Measurements from ENCODE around the gene MEG3. TPM values are rescaled to one million over a fixed set of nuclear protein-coding genes. Genes with fewer than 3 reads are reported as not detected.

Gene MEG3
- total and polyA plus RNA-seq, 2 donors (not counting 3 experiments of a cell fraction or from before 2014, with no cell fraction given) = 378 to 508 TPM

- intact Hi-C loops (cut with micrococcal nuclease) (loop anchor here (1.0 to 2.0 kb wide), 4 partner anchors 50 to 777 kb away; no protein-coding TSS in a partner anchor), dilution Hi-C loops (cut with MboI; ENCODE audit: extremely low pct_ligation_motif_present, low sequenced_read_pairs) (no loop called here)
- Histone ChIP-seq H2AFZ (ENCODE audit: low read depth, low read length) (no peak overlapping the region), H3K36me3 (ENCODE audit: control insufficient read depth in 2 of 2, extremely low read depth in 1 of 2, insufficient read depth in 2 of 2, low read length in 2 of 2) (peaks cover 0 to 6% of the 10 kb centered on the region in 2 experiments), H3K4me1 (ENCODE audit: control insufficient read depth, extremely low read depth, insufficient read depth, low read length) (no peaks in the 10 kb centered on the region), H3K27ac (ENCODE audit: insufficient read depth, low read depth, low read length) (no peak overlapping the region), H3K9me3 (replicated peaks; ENCODE audit: control insufficient read depth, insufficient read depth, low read length) (no peaks in the 10 kb centered on the region), H3K9me1 (replicated peaks; ENCODE audit: control insufficient read depth, extremely low read depth, insufficient read depth, low read length) (no peaks in the 10 kb centered on the region), H3K27me3 (ENCODE audit: control insufficient read depth in 2 of 2, insufficient read depth in 2 of 2, low read length in 2 of 2) (no peaks in the 10 kb centered on the region), H3K4me3 (replicated peaks in 1 of 3; ENCODE audit: insufficient read depth in 1 of 3, low read depth in 1 of 3, low read length in 3 of 3) (no peak overlapping the region), H3K4me2 (ENCODE audit: insufficient read depth, low read length) (no peak overlapping the region), H3K79me2 (ENCODE audit: control insufficient read depth, insufficient read depth, low read length) (peaks cover 6% of the 10 kb centered on the region), H3K9ac (replicated peaks; ENCODE audit: extremely low read depth, insufficient read depth, low read length) (no peak overlapping the region), H4K20me1 (replicated peaks; ENCODE audit: control insufficient read depth, extremely low read depth, insufficient read depth, low read length) (no peaks in the 10 kb centered on the region)
- POLR2A ChIA-PET = no interaction called here
- DNase-seq (ENCODE audit: low read depth, low spot score) (peak; percentile 32), FAIRE-seq (peak; percentile 12)
- CTCF ChIA-PET = interaction anchor here (0.6 to 2.8 kb wide), 13 partner anchors 9 to 466 kb away, joined by 3 to 46 read pairs (median 4); no protein-coding TSS in a partner anchor
- TF ChIP-seq JUN (IDR thresholded peaks at IDR 0.05; ENCODE audit: borderline replicate concordance, insufficient read depth, insufficient read length, low read depth) (no peak), CTCF (IDR thresholded peaks at IDR 0.05; ENCODE audit: extremely low read depth in 1 of 2, insufficient read depth in 1 of 2, low read depth in 1 of 2, low read length in 2 of 2) (peak; percentile 71 to 85)
- BruUV-seq (replicated peaks) = no TSS peak
These were observed 25.1 kb downstream of the MEG3 start for GRCh38 chr14:100850841-100851585.

DNA sequence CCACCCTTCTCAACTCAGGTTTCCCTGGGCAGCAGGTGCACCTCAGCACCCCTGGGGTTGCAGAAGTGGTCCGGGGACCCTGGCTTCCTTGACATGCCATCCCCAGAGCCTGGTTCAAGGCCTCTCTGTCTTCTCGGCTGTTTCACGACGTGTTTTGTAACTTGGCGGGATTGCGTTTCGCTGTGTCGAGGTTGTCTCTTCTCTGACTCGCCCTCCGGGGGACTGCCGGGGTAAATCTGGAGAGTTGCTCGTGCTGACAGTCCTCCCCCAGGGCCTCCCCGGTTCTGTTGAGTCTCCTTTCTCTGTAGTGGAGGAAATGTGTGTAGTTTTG lies 25.6 kb downstream of the MEG3 start:
- Histone ChIP-seq H2AFZ (ENCODE audit: low read depth, low read length) (no peak overlapping the region), H3K79me2 (ENCODE audit: control insufficient read depth, insufficient read depth, low read length) (peaks cover 6% of the 10 kb centered on the region), H3K27ac (ENCODE audit: insufficient read depth, low read depth, low read length) (no peak overlapping the region), H3K27me3 (ENCODE audit: control insufficient read depth in 2 of 2, insufficient read depth in 2 of 2, low read length in 2 of 2) (no peaks in the 10 kb centered on the region), H3K9me1 (replicated peaks; ENCODE audit: control insufficient read depth, extremely low read depth, insufficient read depth, low read length) (no peaks in the 10 kb centered on the region), H3K9me3 (replicated peaks; ENCODE audit: control insufficient read depth, insufficient read depth, low read length) (no peaks in the 10 kb centered on the region), H3K4me3 (replicated peaks in 1 of 3; ENCODE audit: insufficient read depth in 1 of 3, low read depth in 1 of 3, low read length in 3 of 3) (no peak overlapping the region), H4K20me1 (replicated peaks; ENCODE audit: control insufficient read depth, extremely low read depth, insufficient read depth, low read length) (no peaks in the 10 kb centered on the region), H3K9ac (replicated peaks; ENCODE audit: extremely low read depth, insufficient read depth, low read length) (no peak overlapping the region), H3K36me3 (ENCODE audit: control insufficient read depth in 2 of 2, extremely low read depth in 1 of 2, insufficient read depth in 2 of 2, low read length in 2 of 2) (peaks cover 0 to 6% of the 10 kb centered on the region in 2 experiments), H3K4me2 (ENCODE audit: insufficient read depth, low read length) (no peak overlapping the region), H3K4me1 (ENCODE audit: control insufficient read depth, extremely low read depth, insufficient read depth, low read length) (no peaks in the 10 kb centered on the region)
- FAIRE-seq = no peak
- CTCF ChIA-PET = interaction anchor here (1.0 to 2.8 kb wide), 8 partner anchors 9 to 466 kb away, joined by 3 to 46 read pairs (median 4); no protein-coding TSS in a partner anchor
- BruUV-seq (replicated peaks) = no TSS peak
- dilution Hi-C loops (cut with MboI; ENCODE audit: extremely low pct_ligation_motif_present, low sequenced_read_pairs) = no loop called here
- POLR2A ChIA-PET = no interaction called here
- TF ChIP-seq POLR2AphosphoS5 (IDR thresholded peaks at IDR 0.05; ENCODE audit: insufficient read depth, low read depth, low read length) (no peak), MYC (IDR thresholded peaks at IDR 0.05; ENCODE audit: low read depth, low read length) (no peak), POLR2A (IDR thresholded peaks at IDR 0.05; ENCODE audit: low read depth, low read length) (no peak), JUN (IDR thresholded peaks at IDR 0.05; ENCODE audit: borderline replicate concordance, insufficient read depth, insufficient read length, low read depth) (no peak), GATA2 (IDR thresholded peaks at IDR 0.05; ENCODE audit: insufficient read depth, insufficient read length, low read depth, low read length) (no peak), FOS (IDR thresholded peaks at IDR 0.05; ENCODE audit: borderline replicate concordance, insufficient read depth, low read length) (no peak), EZH2 (IDR thresholded peaks at IDR 0.05; ENCODE audit: borderline replicate concordance, low read depth, low read length, severe bottlenecking) (no peak), MAX (IDR thresholded peaks at IDR 0.05; ENCODE audit: insufficient read depth, insufficient read length) (no peak), CTCF (IDR thresholded peaks at IDR 0.05; ENCODE audit: extremely low read depth in 1 of 2, insufficient read depth in 1 of 2, low read depth in 1 of 2, low read length in 2 of 2) (no peak)
- DNase-seq (ENCODE audit: low read depth, low spot score) = no peak
- intact Hi-C loops (cut with micrococcal nuclease) = loop anchor here (1.0 to 2.0 kb wide), 4 partner anchors 49 to 777 kb away; no protein-coding TSS in a partner anchor
